ENCODE measurements around the gene MPPED2.

Gene MPPED2

GRCh38 chr11:30432178-30432577 lies 154.0 kb downstream of the MPPED2 start:
- H3K27ac ChIP-seq = no peak overlapping the region

GRCh38 chr11:30431127-30431814 lies 154.9 kb downstream of the MPPED2 start:
- Histone ChIP-seq H3K4me3 (no peak overlapping the region), H3K27ac (no peak overlapping the region)

More at GRCh38 chr11:30432178-30432577, 154.0 kb downstream of the MPPED2 start:
- no peak overlapping the region for H3K4me3 ChIP-seq

GRCh38 chr11:30429550-30429949 lies 156.6 kb downstream of the MPPED2 start:
- H3K4me3 ChIP-seq = no peak overlapping the region
- no peak overlapping the region for H3K27ac ChIP-seq

- Histone ChIP-seq H3K27ac (no peak overlapping the region), H3K4me3 (no peak overlapping the region)
Observed at GRCh38 chr11:30426781-30427180, 159.4 kb downstream of the MPPED2 start.

- Histone ChIP-seq H3K27ac (no peak overlapping the region), H3K4me3 (no peak overlapping the region)
Observed at GRCh38 chr11:30424844-30425243, 161.3 kb downstream of the MPPED2 start.

- Histone ChIP-seq H3K27ac (no peak overlapping the region), H3K4me3 (no peak overlapping the region)
Observed at GRCh38 chr11:30424321-30424720, 161.8 kb downstream of the MPPED2 start.

- H3K4me3 ChIP-seq = no peak overlapping the region
- H3K27ac ChIP-seq = no peak overlapping the region
Observed at GRCh38 chr11:30423886-30424285, 162.3 kb downstream of the MPPED2 start.

GRCh38 chr11:30423279-30423648 lies 162.9 kb downstream of the MPPED2 start:
- Histone ChIP-seq H3K27ac (no peak overlapping the region), H3K4me3 (no peak overlapping the region)

GRCh38 chr11:30422447-30423278 lies 163.5 kb downstream of the MPPED2 start:
- H3K4me3 ChIP-seq = no peak overlapping the region
- H3K27ac ChIP-seq = no peak overlapping the region

GRCh38 chr11:30420233-30420787 lies 165.8 kb downstream of the MPPED2 start:
- Histone ChIP-seq H3K4me3 (no peak overlapping the region), H3K27ac (no peak overlapping the region)

- Histone ChIP-seq H3K4me3 (no peak overlapping the region), H3K27ac (no peak overlapping the region)
Observed at GRCh38 chr11:30414806-30415205, 171.3 kb downstream of the MPPED2 start.

- Histone ChIP-seq H3K4me3 (no peak overlapping the region), H3K27ac (no peak overlapping the region)
Observed at GRCh38 chr11:30414244-30414643, 171.9 kb downstream of the MPPED2 start.

- Histone ChIP-seq H3K27ac (no peak overlapping the region), H3K4me3 (no peak overlapping the region)
Observed at GRCh38 chr11:30412509-30412908, 173.6 kb downstream of the MPPED2 start.

- H3K4me3 ChIP-seq = no peak overlapping the region
- no peak overlapping the region for H3K27ac ChIP-seq
Observed at GRCh38 chr11:30411383-30411782, 174.8 kb downstream of the MPPED2 start.

- Histone ChIP-seq H3K4me3 (no peak overlapping the region), H3K27ac (no peak overlapping the region)
Observed at GRCh38 chr11:30406978-30407762, 179.0 kb downstream of the MPPED2 start.

GRCh38 chr11:30405385-30405784 lies 180.8 kb downstream of the MPPED2 start:
- Histone ChIP-seq H3K4me3 (no peak overlapping the region), H3K27ac (no peak overlapping the region)

- Histone ChIP-seq H3K27ac (no peak overlapping the region), H3K4me3 (no peak overlapping the region)
Observed at GRCh38 chr11:30404136-30404535, 182.0 kb downstream of the MPPED2 start.

- no peak overlapping the region for H3K27ac ChIP-seq
- no peak overlapping the region for H3K4me3 ChIP-seq
Observed at GRCh38 chr11:30395751-30396150, 190.4 kb downstream of the MPPED2 start.

- Histone ChIP-seq H3K27ac (no peak overlapping the region), H3K4me3 (no peak overlapping the region)
Observed at GRCh38 chr11:30393012-30393411, 193.1 kb downstream of the MPPED2 start.

- Histone ChIP-seq H3K27ac (no peak overlapping the region), H3K4me3 (no peak overlapping the region)
Observed at GRCh38 chr11:30392221-30392784, 193.8 kb downstream of the MPPED2 start.
